A549 (cell line): ENCODE data around the gene FIBIN. TPM values are rescaled to one million over a fixed set of nuclear protein-coding genes. Genes with fewer than 3 reads are reported as not detected.

Experiments
- ATAC-seq, 2 experiments: fragments of 200-7000 bp in 1 of 2; fragments of >200 bp in 1 of 2; cut with Nextera tagmentation in 1 of 2; cut with Tn5 transposase in 1 of 2; 3 replicates each; pipeline versions ENCODE4 v1.8.0 to v1.9.1; 2018 to 2020; ENCODE audit warnings: mild to moderate bottlenecking in 1 of 2, moderate library complexity in 1 of 2
- CTCF ChIA-PET: fragments of 300-600 bp; sonication (Branson Sonifier 250); formaldehyde crosslinking; extraction: SDS; loops from one replicate; lab custom pipeline; 2021; ENCODE audit warnings: antibody characterized with exemption, inconsistent platforms; lab: Yijun Ruan, JAX
- POLR2A ChIA-PET: fragments of 350-600 bp; formaldehyde crosslinking; extraction: SDS; loops from one replicate; lab custom pipeline; 2021; ENCODE audit warnings: antibody characterized with exemption, inconsistent platforms; lab: Yijun Ruan, JAX
- DNase-seq, 2 experiments: peaks; one replicate each; pipeline versions ENCODE4 v3.0.0 to v3.0.0-alpha.2; 2011 to 2016; ENCODE audit warnings: low read depth in 1 of 2, low spot score in 1 of 2
- FAIRE-seq: peaks from 2 replicates; lab custom pipeline; 2011; peaks lifted over from hg19 to GRCh38; lab: Jason Lieb, UNC
- H3K27ac ChIP-seq, 2 experiments: fragments of >200 bp; sonication (Bioruptor Twin); formaldehyde crosslinking; 3 replicates each; pipeline ENCODE4 v1.5.1; 2016 to 2017
- H3K4me1 ChIP-seq: fragments of >200 bp; sonication (Bioruptor Twin); formaldehyde crosslinking; 3 replicates; pipeline ENCODE4 v1.6.1; 2016
- H3K4me2 ChIP-seq: fragments of >200 bp; sonication (Bioruptor Twin); formaldehyde crosslinking; 3 replicates; pipeline ENCODE4 v1.6.1; 2016
- H3K4me3 ChIP-seq: fragments of >200 bp; sonication (Bioruptor Twin); formaldehyde crosslinking; 3 replicates; pipeline ENCODE4 v1.5.1; 2016
- H3K9me3 ChIP-seq: fragments of >200 bp; sonication (Bioruptor Twin); formaldehyde crosslinking; 3 replicates; pipeline ENCODE4 v1.6.1; 2016
- CBX2 ChIP-seq: fragments of 200-600 bp; sonication (generic); IDR thresholded peaks from 2 replicates; pipeline ENCODE4 v1.6.1; 2016; ENCODE audit warnings: low read depth, mild to moderate bottlenecking, borderline replicate concordance
- CBX8 ChIP-seq: fragments of 200-600 bp; sonication (generic); IDR thresholded peaks from 2 replicates; pipeline ENCODE4 v1.6.1; 2016
- CHD4 ChIP-seq: fragments of 200-600 bp; sonication (generic); IDR thresholded peaks from 2 replicates; pipeline ENCODE4 v1.6.1; 2016; ENCODE audit warnings: antibody characterized with exemption, mild to moderate bottlenecking, borderline replicate concordance
- EHMT2 ChIP-seq: fragments of 200-600 bp; sonication (generic); IDR thresholded peaks from 2 replicates; pipeline ENCODE4 v1.6.1; 2016; ENCODE audit warnings: antibody characterized with exemption, low read depth, mild to moderate bottlenecking, moderate library complexity
- FOSB ChIP-seq: fragments of 250-450 bp; sonication (Bioruptor Pico); IDR thresholded peaks from 2 replicates; pipeline ENCODE4 v1.5.0; 2020; ENCODE audit warnings: mild to moderate bottlenecking, moderate library complexity
- HDAC2 ChIP-seq: fragments of 200-600 bp; sonication (generic); IDR thresholded peaks from 2 replicates; pipeline ENCODE4 v1.6.1; 2016
- JUN ChIP-seq, 2 experiments: fragments of >200 bp; sonication (Bioruptor Twin); formaldehyde crosslinking; IDR thresholded peaks; 2 replicates in 1 of 2; 3 replicates in 1 of 2; pipeline ENCODE4 v1.6.1; 2016 to 2017
- MAZ ChIP-seq: fragments of 150-350 bp; IDR thresholded peaks from 2 replicates; pipeline ENCODE4 v1.6.1; 2014; ENCODE audit warnings: antibody characterized with exemption, low read depth, low read length, borderline replicate concordance
- MYC ChIP-seq: IDR thresholded peaks from 2 replicates; pipeline ENCODE4 v1.6.1; 2012; ENCODE audit warnings: mild to moderate bottlenecking, inconsistent platforms, low read length, improper control_type of control experiment, borderline replicate concordance
- NFE2L2 ChIP-seq: fragments of 150-350 bp; conservative IDR thresholded peaks from 2 replicates; pipeline ENCODE4 v1.6.1; 2014; ENCODE audit warnings: low read length
- NR3C1 ChIP-seq: fragments of >200 bp; sonication (Bioruptor Twin); formaldehyde crosslinking; IDR thresholded peaks from 3 replicates; pipeline ENCODE4 v1.6.1; 2017
- PHF8 ChIP-seq: fragments of 200-600 bp; sonication (generic); IDR thresholded peaks from 2 replicates; pipeline ENCODE4 v1.6.1; 2016; ENCODE audit warnings: low read depth, mild to moderate bottlenecking, antibody characterized with exemption, moderate library complexity, borderline replicate concordance
- POLR2A ChIP-seq: IDR thresholded peaks from 2 replicates; pipeline ENCODE4 v1.6.1; 2012; ENCODE audit warnings: mild to moderate bottlenecking, low read length
- POLR2AphosphoS2 ChIP-seq: conservative IDR thresholded peaks from 2 replicates; pipeline ENCODE4 v1.6.1; 2012; ENCODE audit warnings: low read length, improper control_type of control experiment, inconsistent platforms
- SMC3 ChIP-seq: fragments of >200 bp; sonication (Bioruptor Twin); formaldehyde crosslinking; IDR thresholded peaks from 3 replicates; pipeline ENCODE4 v1.6.1; 2018; ENCODE audit warnings: inconsistent platforms
- TFCP2L1 ChIP-seq: fragments of 250-450 bp; sonication (Bioruptor Pico); IDR thresholded peaks from 2 replicates; pipeline ENCODE4 v1.5.0; 2021; ENCODE audit warnings: mild to moderate bottlenecking
- TP53 ChIP-seq: fragments of 250-450 bp; sonication (Bioruptor Pico); IDR thresholded peaks from 2 replicates; pipeline ENCODE4 v1.5.0; 2021; ENCODE audit warnings: mild to moderate bottlenecking, moderate library complexity
- ZFP36 ChIP-seq: fragments of 450-650 bp; IDR thresholded peaks from 2 replicates; pipeline ENCODE4 v1.6.1; 2014; ENCODE audit warnings: borderline replicate concordance; ENCODE audit not compliant: partially characterized antibody
- WGBS: methylation state at CpG from one replicate; pipeline ENCODE4 v1.1.6; 2017; ENCODE audit errors: missing lambda C conversion rate; 5-methylcytosine and 5-hydroxymethylcytosine counted together
- polyA plus RNA-seq, 4 experiments: library from polyadenylated mRNA; depleted of rRNA in 3 of 4; stranded (reverse); fragments of >200 nt; fragmentation: RNase III in 1 of 4; extraction: RNeasy Plus Mini Kit Qiagen cat#74134 plus additional on column Dnase treatment in 1 of 4; gene quantifications; 2 replicates in 3 of 4; 3 replicates in 1 of 4; pipeline ENCODE4 v1.2.3, GENCODE V29; 2011 to 2017
- TF ChIP-seq, protein P1 (sequence below): fragments of 150-350 bp; IDR thresholded peaks from 2 replicates; pipeline ENCODE4 v1.6.1; 2014; ENCODE audit warnings: low read depth, mild to moderate bottlenecking, low read length
- TF ChIP-seq, protein P2 (sequence below): fragments of >200 bp; sonication (Bioruptor Twin); formaldehyde crosslinking; IDR thresholded peaks from 2 replicates; pipeline ENCODE4 v1.6.1; 2016
- TF ChIP-seq, protein P3 (sequence below): fragments of >200 bp; sonication (Bioruptor Twin); formaldehyde crosslinking; IDR thresholded peaks from 3 replicates; pipeline ENCODE4 v1.5.1; 2016
- TF ChIP-seq, protein P4 (sequence below): fragments of 250-450 bp; sonication (Bioruptor Pico); IDR thresholded peaks from 2 replicates; pipeline ENCODE4 v1.5.0; 2021; ENCODE audit warnings: mild to moderate bottlenecking, moderate library complexity, borderline replicate concordance
- TF ChIP-seq, protein P5 (sequence below): fragments of 250-450 bp; sonication (Bioruptor Pico); IDR thresholded peaks from 2 replicates; pipeline ENCODE4 v1.5.0; 2020; ENCODE audit warnings: low read depth, mild to moderate bottlenecking, moderate library complexity

The FIBIN gene
- polyA plus RNA-seq, 2 of the 4 experiments (the other 2 are of a cell fraction), result 0.22 TPM; not detected in 1

DNA sequence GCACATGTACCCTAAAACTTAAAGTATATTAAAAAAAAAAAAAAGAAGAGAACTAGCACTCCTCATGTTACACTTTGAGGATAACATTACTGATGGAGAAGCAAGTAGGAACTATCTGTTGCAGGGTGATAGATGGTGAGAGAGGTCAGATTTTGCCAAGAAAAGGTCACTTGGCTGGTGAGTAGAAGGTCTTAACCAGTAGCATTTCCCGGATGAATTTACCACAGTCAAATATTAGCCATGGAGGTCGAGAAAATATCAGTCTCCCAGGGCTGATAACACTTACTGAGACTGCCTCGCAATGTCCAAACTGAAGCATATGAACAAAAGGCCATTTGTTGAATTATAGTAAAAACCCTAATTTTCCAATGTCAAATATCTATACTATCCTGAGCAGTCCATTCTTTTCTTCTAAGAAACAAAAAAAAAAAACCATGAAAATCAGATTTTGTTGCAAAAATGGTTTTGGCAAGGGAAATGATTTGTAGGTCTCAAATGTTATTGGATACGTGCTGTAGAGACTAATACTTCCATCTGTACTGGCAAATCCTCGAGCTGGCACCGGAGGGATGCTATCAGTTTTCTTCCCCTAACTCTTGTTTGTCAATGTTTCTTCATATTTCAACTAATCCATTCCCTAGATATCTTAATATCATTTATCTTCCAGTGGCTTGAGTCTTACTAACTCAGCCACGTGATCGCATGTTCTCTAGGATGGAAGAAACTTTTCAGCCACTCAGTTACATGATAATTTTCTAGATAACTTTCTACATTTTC is 32.2 kb downstream of the FIBIN start:
- WGBS, result 25% methylated on average over 8 of the region's 8 CpGs
- H3K4me1 ChIP-seq, result no peaks in the 10 kb centered on the region
- no peak overlapping the region for H3K27ac ChIP-seq
- no peak overlapping the region for H3K4me3 ChIP-seq
- FAIRE-seq (no peak), ATAC-seq (no peak), DNase-seq (no peak)
- CTCF ChIA-PET, result interaction anchor here (0.7 kb wide), 1 partner anchor 149 kb away, joined by 4 read pairs; no protein-coding TSS in a partner anchor
- H3K4me2 ChIP-seq, result no peak overlapping the region
- no peaks in the 10 kb centered on the region for H3K9me3 ChIP-seq
- TF ChIP-seq POLR2AphosphoS2 (no peak), MYC (no peak), MAZ (no peak), NFE2L2 (no peak), TP53 (CRISPR knock-in tag) (no peak), TFCP2L1 (CRISPR knock-in tag) (no peak), CBX2 (no peak), NR3C1 (no peak)
- TF ChIP-seq, protein P1, sequence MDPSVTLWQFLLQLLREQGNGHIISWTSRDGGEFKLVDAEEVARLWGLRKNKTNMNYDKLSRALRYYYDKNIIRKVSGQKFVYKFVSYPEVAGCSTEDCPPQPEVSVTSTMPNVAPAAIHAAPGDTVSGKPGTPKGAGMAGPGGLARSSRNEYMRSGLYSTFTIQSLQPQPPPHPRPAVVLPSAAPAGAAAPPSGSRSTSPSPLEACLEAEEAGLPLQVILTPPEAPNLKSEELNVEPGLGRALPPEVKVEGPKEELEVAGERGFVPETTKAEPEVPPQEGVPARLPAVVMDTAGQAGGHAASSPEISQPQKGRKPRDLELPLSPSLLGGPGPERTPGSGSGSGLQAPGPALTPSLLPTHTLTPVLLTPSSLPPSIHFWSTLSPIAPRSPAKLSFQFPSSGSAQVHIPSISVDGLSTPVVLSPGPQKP, result no peak
- TF ChIP-seq, protein P2, sequence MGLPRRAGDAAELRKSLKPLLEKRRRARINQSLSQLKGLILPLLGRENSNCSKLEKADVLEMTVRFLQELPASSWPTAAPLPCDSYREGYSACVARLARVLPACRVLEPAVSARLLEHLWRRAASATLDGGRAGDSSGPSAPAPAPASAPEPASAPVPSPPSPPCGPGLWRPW, result no peak
- POLR2A ChIA-PET, result no interaction called here

DNA sequence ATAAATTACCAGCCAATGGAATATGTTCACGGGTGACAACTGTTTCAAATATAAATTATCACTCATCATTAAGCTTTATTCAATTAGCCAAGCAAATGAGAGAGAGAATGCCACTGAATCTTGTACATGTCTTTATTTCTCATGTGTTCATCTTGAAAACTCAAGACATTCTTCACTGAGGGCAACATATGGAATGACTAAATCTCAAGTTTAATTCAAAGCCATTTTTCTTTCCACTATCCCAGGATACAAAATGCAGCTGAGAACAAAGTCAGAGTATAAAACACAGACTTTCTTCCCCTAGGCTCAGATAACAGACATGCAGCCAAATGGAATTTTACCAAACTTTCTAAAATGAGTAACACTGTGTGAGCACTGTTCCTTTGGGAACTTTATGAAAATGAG is 34.7 kb downstream of the FIBIN start:
- CTCF ChIA-PET, result no interaction called here
- no peak for ATAC-seq
- Histone ChIP-seq H3K4me2 (no peak overlapping the region), H3K9me3 (no peaks in the 10 kb centered on the region), H3K4me1 (no peaks in the 10 kb centered on the region), H3K27ac (no peak overlapping the region), H3K4me3 (no peak overlapping the region)
- no peak for DNase-seq
- POLR2A ChIA-PET, result no interaction called here
- no peak for FAIRE-seq
- TF ChIP-seq POLR2A (no peak), JUN (IDR thresholded peaks at IDR 0.05) (no peak), FOSB (no peak)
- TF ChIP-seq, protein P3, sequence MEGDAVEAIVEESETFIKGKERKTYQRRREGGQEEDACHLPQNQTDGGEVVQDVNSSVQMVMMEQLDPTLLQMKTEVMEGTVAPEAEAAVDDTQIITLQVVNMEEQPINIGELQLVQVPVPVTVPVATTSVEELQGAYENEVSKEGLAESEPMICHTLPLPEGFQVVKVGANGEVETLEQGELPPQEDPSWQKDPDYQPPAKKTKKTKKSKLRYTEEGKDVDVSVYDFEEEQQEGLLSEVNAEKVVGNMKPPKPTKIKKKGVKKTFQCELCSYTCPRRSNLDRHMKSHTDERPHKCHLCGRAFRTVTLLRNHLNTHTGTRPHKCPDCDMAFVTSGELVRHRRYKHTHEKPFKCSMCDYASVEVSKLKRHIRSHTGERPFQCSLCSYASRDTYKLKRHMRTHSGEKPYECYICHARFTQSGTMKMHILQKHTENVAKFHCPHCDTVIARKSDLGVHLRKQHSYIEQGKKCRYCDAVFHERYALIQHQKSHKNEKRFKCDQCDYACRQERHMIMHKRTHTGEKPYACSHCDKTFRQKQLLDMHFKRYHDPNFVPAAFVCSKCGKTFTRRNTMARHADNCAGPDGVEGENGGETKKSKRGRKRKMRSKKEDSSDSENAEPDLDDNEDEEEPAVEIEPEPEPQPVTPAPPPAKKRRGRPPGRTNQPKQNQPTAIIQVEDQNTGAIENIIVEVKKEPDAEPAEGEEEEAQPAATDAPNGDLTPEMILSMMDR, result no peak
- TF ChIP-seq, protein P2, result no peak
- 7% methylated on average over 1 of the region's 1 CpG for WGBS

DNA sequence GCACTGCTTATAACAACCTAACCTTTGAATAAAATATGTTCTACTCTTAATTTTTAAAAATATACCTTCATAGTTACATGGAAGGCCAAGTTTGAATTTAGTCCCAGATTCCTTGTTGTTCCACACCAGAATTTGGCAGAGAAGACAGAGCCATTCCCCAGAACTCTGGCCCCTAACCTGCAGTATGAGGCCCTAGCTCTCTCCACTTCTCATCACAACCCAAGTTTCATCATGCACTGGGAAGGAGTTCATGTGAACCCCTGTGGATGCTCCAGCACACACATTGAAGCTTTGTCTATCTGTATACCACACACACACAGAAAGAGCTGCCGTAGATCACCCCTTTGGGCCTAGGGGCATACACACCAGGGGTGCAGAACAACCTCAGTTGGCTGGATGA is 36.1 kb downstream of the FIBIN start:
- Histone ChIP-seq H3K4me3 (no peak overlapping the region), H3K4me1 (no peaks in the 10 kb centered on the region), H3K4me2 (no peak overlapping the region), H3K27ac (no peak overlapping the region), H3K9me3 (no peaks in the 10 kb centered on the region)
- DNase-seq, result no peak
- POLR2A ChIA-PET, result no interaction called here
- no peak for ATAC-seq
- FAIRE-seq, result no peak
- TF ChIP-seq NFE2L2 (no peak), CHD4 (no peak), SMC3 (no peak), POLR2A (no peak), HDAC2 (no peak), ZFP36 (no peak), EHMT2 (no peak), CBX8 (no peak), PHF8 (no peak), MAZ (no peak)
- TF ChIP-seq, protein P4, sequence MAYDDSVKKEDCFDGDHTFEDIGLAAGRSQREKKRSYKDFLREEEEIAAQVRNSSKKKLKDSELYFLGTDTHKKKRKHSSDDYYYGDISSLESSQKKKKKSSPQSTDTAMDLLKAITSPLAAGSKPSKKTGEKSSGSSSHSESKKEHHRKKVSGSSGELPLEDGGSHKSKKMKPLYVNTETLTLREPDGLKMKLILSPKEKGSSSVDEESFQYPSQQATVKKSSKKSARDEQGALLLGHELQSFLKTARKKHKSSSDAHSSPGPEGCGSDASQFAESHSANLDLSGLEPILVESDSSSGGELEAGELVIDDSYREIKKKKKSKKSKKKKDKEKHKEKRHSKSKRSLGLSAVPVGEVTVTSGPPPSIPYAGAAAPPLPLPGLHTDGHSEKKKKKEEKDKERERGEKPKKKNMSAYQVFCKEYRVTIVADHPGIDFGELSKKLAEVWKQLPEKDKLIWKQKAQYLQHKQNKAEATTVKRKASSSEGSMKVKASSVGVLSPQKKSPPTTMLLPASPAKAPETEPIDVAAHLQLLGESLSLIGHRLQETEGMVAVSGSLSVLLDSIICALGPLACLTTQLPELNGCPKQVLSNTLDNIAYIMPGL (CRISPR knock-in tag), result no peak
- TF ChIP-seq, protein P5, sequence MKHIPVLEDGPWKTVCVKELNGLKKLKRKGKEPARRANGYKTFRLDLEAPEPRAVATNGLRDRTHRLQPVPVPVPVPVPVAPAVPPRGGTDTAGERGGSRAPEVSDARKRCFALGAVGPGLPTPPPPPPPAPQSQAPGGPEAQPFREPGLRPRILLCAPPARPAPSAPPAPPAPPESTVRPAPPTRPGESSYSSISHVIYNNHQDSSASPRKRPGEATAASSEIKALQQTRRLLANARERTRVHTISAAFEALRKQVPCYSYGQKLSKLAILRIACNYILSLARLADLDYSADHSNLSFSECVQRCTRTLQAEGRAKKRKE, result no peak
- CTCF ChIA-PET, result interaction anchor here (1.6 kb wide), 1 partner anchor 10 kb away, joined by 3 read pairs; no protein-coding TSS in a partner anchor
- WGBS, result 38% methylated on average over 1 of the region's 1 CpG
